HG02571 (cell line): Measurements from ENCODE around the gene VSTM2L.
"Not testable (repeated sequence)": the region's sequence is repeated elsewhere in the genome, so short reads cannot be mapped to it uniquely, and the experiment has no call there.

Source experiments
- ATAC-seq: cut with Tn5 transposase; IDR thresholded peaks from one replicate; pipeline ENCODE4 v1.9.1; 2021; ENCODE audit warnings: mild to moderate bottlenecking, moderate library complexity; ENCODE audit not compliant: unreplicated experiment

Gene VSTM2L

GRCh38 chr20:37961066-37961465, 58.1 kb downstream of the VSTM2L start:
- ATAC-seq, result no peak

- ATAC-seq, result not testable (repeated sequence)
Measured at GRCh38 chr20:37963483-37963882, 60.6 kb downstream of the VSTM2L start.

GRCh38 chr20:37968841-37969401, 66.0 kb downstream of the VSTM2L start:
- ATAC-seq, result no peak

GRCh38 chr20:37969949-37970855, 67.3 kb downstream of the VSTM2L start:
- no peak for ATAC-seq

- no peak for ATAC-seq
Measured at GRCh38 chr20:37970856-37971245, 67.9 kb downstream of the VSTM2L start.

GRCh38 chr20:37971561-37972127, 68.7 kb downstream of the VSTM2L start:
- ATAC-seq, result no peak

GRCh38 chr20:37972256-37973058, 69.5 kb downstream of the VSTM2L start:
- ATAC-seq, result no peak

- no peak for ATAC-seq
Measured at GRCh38 chr20:37973059-37973910, 70.4 kb downstream of the VSTM2L start.

GRCh38 chr20:37976887-37977286, 74.0 kb downstream of the VSTM2L start:
- ATAC-seq, result no peak

GRCh38 chr20:37977338-37977737, 74.4 kb downstream of the VSTM2L start:
- no peak for ATAC-seq

GRCh38 chr20:37977786-37978185, 74.9 kb downstream of the VSTM2L start:
- no peak for ATAC-seq

- ATAC-seq, result no peak
Measured at GRCh38 chr20:37979021-37979985, 76.4 kb downstream of the VSTM2L start.

GRCh38 chr20:37980383-37980782, 77.5 kb downstream of the VSTM2L start:
- no peak for ATAC-seq

- no peak for ATAC-seq
Measured at GRCh38 chr20:37980876-37981275, 77.9 kb downstream of the VSTM2L start.

GRCh38 chr20:37981568-37981967, 78.6 kb downstream of the VSTM2L start:
- no peak for ATAC-seq

- ATAC-seq, result no peak
Measured at GRCh38 chr20:37983286-37983685, 80.4 kb downstream of the VSTM2L start.

GRCh38 chr20:37984018-37984785, 81.3 kb downstream of the VSTM2L start:
- no peak for ATAC-seq

GRCh38 chr20:37986044-37986858, 83.3 kb downstream of the VSTM2L start:
- no peak for ATAC-seq
